ENCODE measurements around the gene RCCD1. TPM values are rescaled to one million over a fixed set of nuclear protein-coding genes. Genes with fewer than 3 reads are reported as not detected.

RCCD1 gene
- total RNA-seq, 1 donor from 2014 or later: 14.3 TPM

DNA sequence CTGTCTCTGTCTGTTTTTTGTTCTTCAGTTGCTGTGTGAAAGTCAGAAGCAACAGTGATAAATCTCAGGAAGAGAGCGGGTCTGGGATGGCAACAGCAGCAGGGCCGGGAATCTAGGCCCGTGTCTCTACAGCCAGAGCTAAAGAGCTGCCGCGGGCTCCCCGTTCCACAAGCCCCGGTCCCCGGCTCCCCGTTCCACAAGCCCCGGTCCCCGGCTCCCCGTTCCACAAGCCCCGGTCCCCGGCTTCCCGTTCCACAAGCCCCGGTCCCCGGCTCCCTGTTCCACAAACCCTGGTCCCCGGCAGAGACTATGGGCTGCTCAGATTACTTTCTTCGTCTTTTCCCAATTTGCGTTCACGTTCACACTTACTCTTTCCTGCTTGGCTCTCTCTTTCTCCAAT, 19.5 kb downstream of the RCCD1 start:
- Mint-ChIP-seq H3K4me1 (ENCODE audit: low read depth) (no peaks in the 10 kb centered on the region), H3K27ac (ENCODE audit: unreplicated experiment) (no peak overlapping the region), H3K4me3 (ENCODE audit: unreplicated experiment) (no peak overlapping the region), H3K9me3 (ENCODE audit: low read depth) (no peaks in the 10 kb centered on the region), H3K36me3 (ENCODE audit: low read depth) (peaks cover 10% of the 10 kb centered on the region), H3K27me3 (ENCODE audit: low read depth) (no peaks in the 10 kb centered on the region)
- TF ChIP-seq, protein P1, sequence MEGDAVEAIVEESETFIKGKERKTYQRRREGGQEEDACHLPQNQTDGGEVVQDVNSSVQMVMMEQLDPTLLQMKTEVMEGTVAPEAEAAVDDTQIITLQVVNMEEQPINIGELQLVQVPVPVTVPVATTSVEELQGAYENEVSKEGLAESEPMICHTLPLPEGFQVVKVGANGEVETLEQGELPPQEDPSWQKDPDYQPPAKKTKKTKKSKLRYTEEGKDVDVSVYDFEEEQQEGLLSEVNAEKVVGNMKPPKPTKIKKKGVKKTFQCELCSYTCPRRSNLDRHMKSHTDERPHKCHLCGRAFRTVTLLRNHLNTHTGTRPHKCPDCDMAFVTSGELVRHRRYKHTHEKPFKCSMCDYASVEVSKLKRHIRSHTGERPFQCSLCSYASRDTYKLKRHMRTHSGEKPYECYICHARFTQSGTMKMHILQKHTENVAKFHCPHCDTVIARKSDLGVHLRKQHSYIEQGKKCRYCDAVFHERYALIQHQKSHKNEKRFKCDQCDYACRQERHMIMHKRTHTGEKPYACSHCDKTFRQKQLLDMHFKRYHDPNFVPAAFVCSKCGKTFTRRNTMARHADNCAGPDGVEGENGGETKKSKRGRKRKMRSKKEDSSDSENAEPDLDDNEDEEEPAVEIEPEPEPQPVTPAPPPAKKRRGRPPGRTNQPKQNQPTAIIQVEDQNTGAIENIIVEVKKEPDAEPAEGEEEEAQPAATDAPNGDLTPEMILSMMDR (IDR thresholded peaks at IDR 0.05): no peak
- no peak for DNase-seq (ENCODE audit: low spot score)

DNA sequence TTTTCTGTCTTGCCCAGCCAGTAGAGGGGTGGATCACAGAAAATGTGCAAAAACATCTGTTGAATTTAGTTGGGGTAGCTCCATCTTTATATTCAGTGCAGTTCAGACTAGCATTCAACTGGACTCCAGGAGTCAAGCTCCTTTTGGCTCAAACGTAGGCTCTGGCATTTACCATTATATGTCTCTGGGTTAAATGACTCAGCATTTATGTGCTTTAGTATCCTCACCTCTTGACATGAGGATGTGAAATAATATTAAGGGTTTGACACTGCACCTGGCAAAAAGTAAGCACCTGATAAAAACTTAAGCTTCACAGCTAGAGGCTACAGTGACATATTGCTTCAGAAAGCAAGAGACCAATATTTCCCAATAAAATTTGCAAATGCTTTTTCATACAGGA, 24.9 kb downstream of the RCCD1 start:
- Mint-ChIP-seq H3K4me3 (ENCODE audit: unreplicated experiment) (no peak overlapping the region), H3K4me1 (ENCODE audit: low read depth) (no peaks in the 10 kb centered on the region), H3K9me3 (ENCODE audit: low read depth) (no peaks in the 10 kb centered on the region), H3K36me3 (ENCODE audit: low read depth) (peaks cover 11% of the 10 kb centered on the region), H3K27me3 (ENCODE audit: low read depth) (no peaks in the 10 kb centered on the region), H3K27ac (ENCODE audit: unreplicated experiment) (no peak overlapping the region)
- TF ChIP-seq, protein P1 (IDR thresholded peaks at IDR 0.05): no peak
- no peak for DNase-seq (ENCODE audit: low spot score)

DNA sequence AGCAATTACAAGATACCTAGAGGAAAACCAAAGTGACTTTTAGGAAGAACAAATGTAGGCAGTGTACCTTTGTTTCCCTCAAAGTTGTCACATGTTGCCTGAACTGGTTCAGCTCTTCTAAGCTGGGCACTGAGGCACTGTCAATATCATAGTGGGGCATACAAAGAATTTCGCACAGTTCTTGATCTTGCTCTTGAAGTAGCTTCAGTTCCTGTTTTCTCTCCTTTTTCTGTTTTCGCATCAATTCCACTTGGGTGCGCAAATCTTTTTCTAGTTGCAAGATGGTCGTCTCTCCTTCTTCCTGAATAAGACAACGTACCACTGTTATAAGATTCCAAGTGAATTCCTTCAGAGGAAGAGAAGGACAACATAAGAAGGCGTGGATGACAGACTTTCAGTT, 27.0 kb downstream of the RCCD1 start:
- Mint-ChIP-seq H3K27ac (ENCODE audit: unreplicated experiment) (no peak overlapping the region), H3K27me3 (ENCODE audit: low read depth) (no peaks in the 10 kb centered on the region), H3K36me3 (ENCODE audit: low read depth) (peaks cover 11% of the 10 kb centered on the region), H3K9me3 (ENCODE audit: low read depth) (no peaks in the 10 kb centered on the region), H3K4me3 (ENCODE audit: unreplicated experiment) (no peak overlapping the region), H3K4me1 (ENCODE audit: low read depth) (no peaks in the 10 kb centered on the region)
- TF ChIP-seq, protein P1 (IDR thresholded peaks at IDR 0.05): no peak
- DNase-seq (ENCODE audit: low spot score): no peak

DNA sequence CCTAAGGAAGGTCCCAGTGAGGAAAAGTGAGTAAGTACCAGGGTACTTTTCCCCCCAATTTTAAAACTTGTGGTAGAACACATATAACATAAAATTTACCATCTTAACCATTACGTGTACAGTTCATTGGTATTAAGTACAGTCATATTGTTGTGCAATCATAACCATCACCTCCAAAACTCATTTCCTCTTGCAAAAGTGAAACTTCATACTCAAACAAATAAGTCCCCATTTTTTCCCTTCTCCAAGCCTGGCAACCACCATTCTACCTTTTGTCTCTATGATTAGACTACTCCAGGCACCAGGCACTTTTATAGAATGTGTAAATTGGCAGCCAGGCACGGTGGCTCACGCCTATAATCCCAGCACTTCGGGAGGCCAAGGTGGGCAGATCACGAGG, 27.5 kb downstream of the RCCD1 start:
- peaks cover 11% of the 10 kb centered on the region for H3K36me3 Mint-ChIP-seq (ENCODE audit: low read depth)
- TF ChIP-seq, protein P1 (IDR thresholded peaks at IDR 0.05): no peak
- peaks cover 2% of the 10 kb centered on the region for H3K4me1 Mint-ChIP-seq (ENCODE audit: low read depth)
- no peaks in the 10 kb centered on the region for H3K9me3 Mint-ChIP-seq (ENCODE audit: low read depth)
- DNase-seq (ENCODE audit: low spot score): no peak
- no peak overlapping the region for H3K4me3 Mint-ChIP-seq (ENCODE audit: unreplicated experiment)
- H3K27ac Mint-ChIP-seq (ENCODE audit: unreplicated experiment): no peak overlapping the region
- no peaks in the 10 kb centered on the region for H3K27me3 Mint-ChIP-seq (ENCODE audit: low read depth)

DNA sequence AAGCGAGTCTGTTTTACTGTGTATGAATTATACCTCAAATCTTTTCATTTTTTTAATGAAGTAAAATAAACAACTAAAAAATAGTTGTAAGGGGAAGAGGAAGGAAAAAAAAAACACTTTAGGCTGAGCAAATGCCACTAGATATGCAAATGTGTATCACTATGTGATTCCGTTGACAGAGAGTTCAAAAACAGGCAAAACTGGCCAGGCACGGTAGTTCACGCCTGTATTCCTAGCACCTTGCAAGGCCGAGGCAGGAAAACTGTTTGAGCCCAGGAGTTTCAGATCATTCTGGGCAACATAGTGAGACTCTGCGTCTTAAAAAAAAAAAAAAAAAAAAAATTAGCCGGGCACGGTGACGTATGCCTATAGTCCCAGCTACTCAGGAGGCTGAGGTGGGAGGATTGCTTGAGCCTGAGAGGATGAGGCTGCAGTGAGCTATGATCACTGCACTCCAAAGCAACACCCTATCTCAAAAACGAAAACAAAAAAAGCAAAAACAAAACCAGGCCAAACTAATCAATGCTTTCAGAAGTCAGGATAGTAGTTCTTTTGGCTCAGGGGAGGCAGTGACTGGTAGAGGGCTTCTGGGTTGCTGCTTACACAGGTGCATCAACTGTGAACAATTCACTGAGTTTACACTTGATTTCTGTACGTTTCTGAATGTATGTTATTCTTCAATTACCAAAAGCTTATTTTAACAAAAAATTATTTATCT, 32.3 kb downstream of the RCCD1 start:
- Mint-ChIP-seq H3K4me3 (ENCODE audit: unreplicated experiment) (no peak overlapping the region), H3K4me1 (ENCODE audit: low read depth) (peaks cover 22% of the 10 kb centered on the region), H3K27ac (ENCODE audit: unreplicated experiment) (no peak overlapping the region), H3K27me3 (ENCODE audit: low read depth) (no peaks in the 10 kb centered on the region), H3K36me3 (ENCODE audit: low read depth) (peaks cover 2% of the 10 kb centered on the region), H3K9me3 (ENCODE audit: low read depth) (no peaks in the 10 kb centered on the region)
- TF ChIP-seq, protein P1 (IDR thresholded peaks at IDR 0.05): no peak
- no peak for DNase-seq (ENCODE audit: low spot score)
